ENCODE measurements around the gene CENPL. TPM values are rescaled to one million over a fixed set of nuclear protein-coding genes. Genes with fewer than 3 reads are reported as not detected.
"Not testable (repeated sequence)": the region's sequence is repeated elsewhere in the genome, so short reads cannot be mapped to it uniquely, and the experiment has no call there.

The CENPL gene
- total and polyA plus RNA-seq, 9 of the 15 experiments (the other 6 are each of a cell fraction or from before 2014, with no cell fraction given): 33.0 to 52.7 (median 39.7) TPM

- CTCF ChIA-PET (ENCODE audit: low intra/inter-chr PET ratio); H2AFZ ChIP-seq (ENCODE audit: low read depth, low read length); H3K9ac ChIP-seq (ENCODE audit: insufficient read depth in 1 of 2, low read depth in 2 of 2, low read length in 2 of 2); FAIRE-seq; H4K20me1 ChIP-seq (replicated peaks; ENCODE audit: control insufficient read depth, insufficient read depth, low read length); H3K4me2 ChIP-seq (ENCODE audit: insufficient read depth, low read length); H3K9me3 ChIP-seq (replicated peaks; ENCODE audit: control insufficient read depth, insufficient read depth, low read depth, low read length); intact Hi-C loops (cut with micrococcal nuclease); H3K27me3 ChIP-seq (ENCODE audit: control insufficient read depth in 2 of 2, insufficient read depth in 2 of 2, low read length in 2 of 2); ATAC-seq; H3K9me1 ChIP-seq (ENCODE audit: control insufficient read depth, insufficient read depth, low read length); POLR2A ChIA-PET; H3K79me2 ChIP-seq (ENCODE audit: control insufficient read depth, insufficient read depth, low read length); H3K4me1 ChIP-seq (replicated peaks in 1 of 2; ENCODE audit: control insufficient read depth in 2 of 2, insufficient read depth in 2 of 2, low read length in 2 of 2); H3K27ac ChIP-seq (ENCODE audit: extremely low read depth, low read depth, low read length); DNase-seq (ENCODE audit: extremely low read depth in 1 of 4, low spot score in 3 of 4); H3K4me3 ChIP-seq: not testable (repeated sequence)
- TSS peak; percentile 17 for BruUV-seq (replicated peaks)
- WGBS (ENCODE audit: insufficient coverage, low coverage, missing lambda C conversion rate): 100% methylated on average over 1 of the region's 1 CpG
- peak; percentile 74 for TF ChIP-seq ZNF316 (IDR thresholded peaks at IDR 0.05)
- TF ChIP-seq C11orf30 (IDR thresholded peaks at IDR 0.05; ENCODE audit: low read depth): peak; percentile 63; the same call in 1 of the 2 replicates
- TF ChIP-seq MAFG (tag; conservative IDR thresholded peaks at IDR 0.05): 0 out of 2 replicates have a peak, but pooled peaks have one; percentile 25
- peaks cover 61% of the 10 kb centered on the region; the same call in 2 of the 3 replicates for H3K36me3 ChIP-seq (ENCODE audit: control insufficient read depth, insufficient read depth, low read length)
- in situ Hi-C loops (cut with MboI): loop anchor here (25.0 kb wide), 1 partner anchor 937 kb away; no protein-coding TSS in a partner anchor
These were observed 24.7 kb downstream of the CENPL start for GRCh38 chr1:173799995-173800394.

- no peak overlapping the region for H3K4me3 ChIP-seq
- no peak overlapping the region for H3K4me2 ChIP-seq (ENCODE audit: insufficient read depth, low read length)
- FAIRE-seq: no peak
- H3K27me3 ChIP-seq (ENCODE audit: control insufficient read depth in 2 of 2, insufficient read depth in 2 of 2, low read length in 2 of 2): no peaks in the 10 kb centered on the region
- no peak overlapping the region for H3K27ac ChIP-seq (ENCODE audit: extremely low read depth, low read depth, low read length)
- H3K4me1 ChIP-seq (replicated peaks in 1 of 2; ENCODE audit: control insufficient read depth in 2 of 2, insufficient read depth in 2 of 2, low read length in 2 of 2): no peaks in the 10 kb centered on the region
- H3K9ac ChIP-seq (ENCODE audit: insufficient read depth in 1 of 2, low read depth in 2 of 2, low read length in 2 of 2): no peak overlapping the region
- ATAC-seq: no peak
- intact Hi-C loops (cut with micrococcal nuclease) (no loop called here), in situ Hi-C loops (cut with MboI) (no loop called here)
- ChIA-PET CTCF (ENCODE audit: low intra/inter-chr PET ratio) (no interaction called here), POLR2A (interaction anchor here (0.7 to 1.1 kb wide), 4 partner anchors 9 to 376 kb away, joined by 3 read pairs; partner anchors contain the start of gene DARS2)
- H3K79me2 ChIP-seq (ENCODE audit: control insufficient read depth, insufficient read depth, low read length): no peaks in the 10 kb centered on the region; the same call in 2 of the 3 replicates
- DNase-seq (ENCODE audit: extremely low read depth in 1 of 4, low spot score in 3 of 4): no peak
- no peaks in the 10 kb centered on the region for H4K20me1 ChIP-seq (replicated peaks; ENCODE audit: control insufficient read depth, insufficient read depth, low read length)
- H2AFZ ChIP-seq (ENCODE audit: low read depth, low read length): no peak overlapping the region
- peaks cover 55% of the 10 kb centered on the region; the same call in 2 of the 3 replicates for H3K36me3 ChIP-seq (ENCODE audit: control insufficient read depth, insufficient read depth, low read length)
- no peaks in the 10 kb centered on the region for H3K9me1 ChIP-seq (ENCODE audit: control insufficient read depth, insufficient read depth, low read length)
- BruUV-seq (replicated peaks): no TSS peak
- H3K9me3 ChIP-seq (replicated peaks; ENCODE audit: control insufficient read depth, insufficient read depth, low read depth, low read length): no peaks in the 10 kb centered on the region
- TF ChIP-seq NR0B1 (IDR thresholded peaks at IDR 0.05; ENCODE audit: partially characterized antibody) (no peak), CHAMP1 (IDR thresholded peaks at IDR 0.05) (no peak), TRIM24 (IDR thresholded peaks at IDR 0.05) (no peak), BRF2 (IDR thresholded peaks at IDR 0.05; ENCODE audit: borderline replicate concordance, insufficient read depth, insufficient read length) (no peak), E2F5 (CRISPR knock-in tag; IDR thresholded peaks at IDR 0.05) (no peak), ARID2 (IDR thresholded peaks at IDR 0.05) (no peak), ZNF121 (CRISPR knock-in tag; conservative IDR thresholded peaks at IDR 0.05) (no peak), TGIF2 (CRISPR knock-in tag; IDR thresholded peaks at IDR 0.05) (no peak)
These were observed 26.6 kb downstream of the CENPL start for GRCh38 chr1:173798078-173798477.
